GM19467 (cell line): Measurements from ENCODE around the gene CDH12.
"Not testable (repeated sequence)": the region's sequence is repeated elsewhere in the genome, so short reads cannot be mapped to it uniquely, and the experiment has no call there.

Experiments used
- ATAC-seq: cut with Tn5 transposase; IDR thresholded peaks from one replicate; pipeline ENCODE4 v1.9.1; 2021; ENCODE audit warnings: mild to moderate bottlenecking, moderate library complexity; ENCODE audit not compliant: unreplicated experiment

CDH12 gene

GRCh38 chr5:22577006-22577405, 276.1 kb downstream of the CDH12 start:
- ATAC-seq = no peak

GRCh38 chr5:22572941-22573340, 280.2 kb downstream of the CDH12 start:
- ATAC-seq = no peak

- ATAC-seq = no peak
Observed at GRCh38 chr5:22567983-22568382, 285.2 kb downstream of the CDH12 start.

DNA sequence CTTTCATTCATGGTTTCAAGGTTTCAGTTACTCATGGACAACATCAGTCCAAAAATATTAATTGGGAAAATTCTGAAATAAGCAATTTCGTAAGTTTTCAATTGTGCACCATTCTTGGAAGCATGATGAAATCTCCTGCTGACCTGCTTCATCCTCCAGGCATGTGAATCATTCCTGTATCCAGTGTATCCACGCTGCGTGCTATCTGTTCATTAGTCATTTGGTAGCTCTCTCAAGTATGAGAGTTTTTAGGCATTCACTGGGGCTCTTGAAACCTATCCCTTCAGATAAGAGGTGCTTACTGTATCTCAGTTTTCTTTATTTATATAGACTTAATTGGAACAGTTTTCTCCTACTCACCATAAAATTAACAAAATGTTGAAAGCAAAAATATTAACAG, 293.0 kb downstream of the CDH12 start:
- no peak for ATAC-seq

DNA sequence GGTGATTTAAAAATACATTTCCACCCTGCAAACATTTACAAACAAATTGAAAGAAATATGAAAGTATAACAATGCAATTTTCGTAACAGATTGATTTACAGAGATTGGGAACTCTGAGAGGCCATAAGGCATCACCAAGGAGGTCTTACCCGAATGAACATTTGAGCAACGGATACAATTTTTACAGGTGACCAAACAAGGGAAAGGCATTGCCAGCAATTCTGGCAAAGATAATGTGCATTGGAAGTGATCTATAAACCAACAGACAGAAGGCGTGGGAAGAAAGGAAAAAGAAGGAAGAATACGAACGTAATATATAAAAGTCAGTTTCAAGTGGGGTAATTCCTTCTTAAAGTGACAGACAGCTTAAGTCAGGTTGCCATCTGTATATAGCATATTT, 295.9 kb downstream of the CDH12 start:
- ATAC-seq = no peak

DNA sequence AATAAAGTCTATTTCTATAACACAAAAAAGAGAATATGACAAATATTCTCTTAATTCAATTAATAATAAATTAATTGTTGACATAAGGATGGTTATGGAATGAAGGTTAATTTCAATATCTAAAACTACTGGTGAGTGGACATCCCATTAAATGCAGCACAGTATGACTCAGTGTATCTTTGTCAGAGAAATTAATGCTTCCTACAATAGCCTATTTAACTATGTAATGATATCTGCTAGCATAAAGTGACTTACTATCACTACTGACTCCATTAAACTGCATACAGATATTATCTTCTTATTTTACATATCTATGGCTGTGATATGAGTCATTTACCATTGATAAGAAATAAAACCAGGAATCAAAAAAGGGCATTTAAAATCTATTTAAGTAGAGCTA, 298.7 kb downstream of the CDH12 start:
- no peak for ATAC-seq

DNA sequence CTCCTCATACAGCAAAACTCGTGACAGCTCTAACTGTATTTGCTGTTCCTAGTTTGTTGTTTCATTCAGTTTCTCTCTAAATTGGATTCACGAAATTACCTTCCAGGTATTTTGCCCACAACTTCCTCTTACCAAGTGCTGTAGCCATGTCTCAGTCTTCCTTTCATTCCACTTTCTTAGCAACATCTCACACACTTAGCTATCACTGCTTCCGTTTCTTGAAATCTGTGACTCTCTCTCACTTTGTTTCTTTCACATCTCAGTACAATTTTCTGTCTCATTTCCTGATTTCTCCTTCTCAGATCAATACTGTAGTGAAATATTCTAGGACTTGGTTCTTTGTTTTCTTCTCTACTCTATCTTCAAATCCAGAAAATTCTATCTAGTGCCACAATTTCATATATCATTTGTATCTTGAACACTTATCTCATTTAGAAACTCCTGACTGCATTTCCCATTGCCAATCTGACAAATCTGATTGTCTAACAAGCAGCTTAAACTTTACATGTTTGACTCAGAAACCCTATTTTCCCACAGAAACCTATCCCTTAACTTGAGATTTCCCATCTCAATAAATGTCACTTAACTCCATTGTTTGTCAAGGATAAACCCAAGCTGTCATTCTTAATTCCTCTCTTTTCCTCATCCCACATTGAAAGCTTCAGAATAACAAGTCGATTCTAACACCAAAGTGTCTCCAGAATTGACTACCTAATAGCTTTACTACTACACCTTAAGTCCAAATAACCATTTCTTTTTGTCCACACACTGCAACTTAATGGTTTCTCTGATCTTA, 303.1 kb downstream of the CDH12 start:
- no peak for ATAC-seq

- ATAC-seq = no peak
Observed at GRCh38 chr5:22542340-22542739, 310.8 kb downstream of the CDH12 start.

DNA sequence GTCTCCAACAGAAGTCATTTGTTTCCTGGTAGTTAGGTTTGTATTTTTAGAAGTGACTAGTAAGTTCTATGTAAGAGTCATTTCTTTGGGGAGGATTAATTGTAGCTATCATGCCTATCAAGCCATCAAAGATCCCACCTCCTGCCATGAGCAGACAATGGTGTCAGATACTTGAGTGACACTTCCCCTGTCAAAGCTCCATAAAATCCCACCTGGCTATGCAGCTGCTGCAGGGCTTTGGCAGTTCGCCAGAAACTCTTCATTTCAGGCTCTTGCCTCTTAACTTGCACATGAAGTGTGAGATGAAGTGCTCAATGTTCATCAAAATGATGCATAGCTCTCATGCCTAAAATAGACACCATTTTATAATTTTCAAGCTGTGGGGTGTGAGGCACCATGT, 312.1 kb downstream of the CDH12 start:
- ATAC-seq = no peak

DNA sequence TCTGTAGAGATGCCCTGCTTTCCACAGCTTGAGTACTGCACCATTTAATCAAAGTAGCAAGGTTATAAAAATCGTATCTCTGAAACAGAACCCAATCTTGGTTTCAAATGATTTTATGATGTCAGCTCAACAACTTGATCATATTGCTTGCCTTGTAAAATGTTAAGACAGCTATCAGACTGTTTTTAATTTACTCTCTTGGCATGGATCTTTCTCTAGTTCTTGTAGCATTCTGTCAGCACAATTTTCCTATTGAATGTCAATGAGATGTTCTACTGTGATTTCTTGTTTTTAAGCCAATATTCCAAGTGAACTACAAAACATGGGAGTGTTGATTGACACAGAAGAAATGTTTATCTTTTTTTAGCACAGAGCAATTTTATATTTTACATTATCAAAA, 313.4 kb downstream of the CDH12 start:
- ATAC-seq = no peak

- ATAC-seq = no peak
Observed at GRCh38 chr5:22531986-22532385, 321.2 kb downstream of the CDH12 start.

GRCh38 chr5:22521521-22521920, 331.6 kb downstream of the CDH12 start:
- no peak for ATAC-seq

GRCh38 chr5:22516497-22516896, 336.6 kb downstream of the CDH12 start:
- not testable (repeated sequence) for ATAC-seq

- no peak for ATAC-seq
Observed at GRCh38 chr5:22514231-22514630, 338.9 kb downstream of the CDH12 start.

GRCh38 chr5:22505891-22506290, 347.3 kb downstream of the CDH12 start:
- ATAC-seq = no peak

DNA sequence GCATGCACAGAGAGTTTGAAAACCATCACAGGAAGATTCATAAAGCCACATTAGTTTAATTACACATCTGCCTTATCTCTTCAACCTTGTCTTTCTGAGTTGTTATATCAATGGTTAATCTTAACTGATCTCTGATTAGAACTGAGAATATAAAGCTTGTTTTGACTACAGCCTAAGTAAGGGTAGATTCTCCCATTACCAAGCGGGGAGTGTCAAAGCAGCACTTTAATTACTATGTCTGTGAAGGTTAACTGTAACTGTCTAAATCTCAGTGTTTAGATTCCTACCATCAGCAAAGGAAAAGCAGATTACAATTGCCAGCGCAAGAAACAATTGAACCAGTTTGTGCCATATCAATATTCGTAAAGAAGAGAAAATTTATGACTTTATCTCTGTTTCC, 348.7 kb downstream of the CDH12 start:
- no peak for ATAC-seq

DNA sequence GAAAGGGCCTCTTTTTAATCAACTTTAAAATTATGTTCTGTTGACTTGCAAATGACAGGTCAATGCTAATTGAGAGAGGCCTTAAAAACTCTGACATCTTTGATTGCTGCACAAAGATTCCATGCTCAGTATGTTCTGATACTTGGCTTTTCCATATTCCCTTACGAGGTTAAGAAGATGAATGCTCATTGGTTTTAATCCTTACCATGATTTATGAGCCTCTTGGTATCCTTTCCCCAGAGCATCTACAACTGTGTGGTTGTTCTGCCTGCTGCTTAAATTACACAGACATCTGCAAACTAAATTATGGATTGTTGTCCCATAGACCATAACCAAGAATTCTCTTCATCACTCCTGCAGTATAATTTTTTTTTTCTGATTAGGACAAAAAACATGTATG, 352.6 kb downstream of the CDH12 start:
- no peak for ATAC-seq

DNA sequence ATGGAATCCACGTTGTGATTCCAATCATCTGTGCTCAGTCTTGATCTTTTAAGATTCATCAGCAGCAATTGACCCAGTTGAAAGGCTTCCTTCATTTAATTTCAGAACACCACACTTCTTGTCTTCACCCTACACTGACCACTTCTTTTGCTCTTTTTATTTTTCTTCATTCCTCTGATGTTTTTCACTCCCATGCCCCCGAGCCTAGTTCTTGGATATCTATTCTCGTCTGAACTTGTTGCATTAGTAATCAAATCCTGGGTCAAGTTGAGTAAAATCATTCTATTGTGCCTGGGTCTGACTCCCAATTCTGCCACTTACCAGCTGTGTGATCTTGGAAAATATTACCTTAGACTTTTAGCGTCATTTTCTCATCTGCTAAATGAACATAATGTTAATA, 356.5 kb downstream of the CDH12 start:
- ATAC-seq = no peak

DNA sequence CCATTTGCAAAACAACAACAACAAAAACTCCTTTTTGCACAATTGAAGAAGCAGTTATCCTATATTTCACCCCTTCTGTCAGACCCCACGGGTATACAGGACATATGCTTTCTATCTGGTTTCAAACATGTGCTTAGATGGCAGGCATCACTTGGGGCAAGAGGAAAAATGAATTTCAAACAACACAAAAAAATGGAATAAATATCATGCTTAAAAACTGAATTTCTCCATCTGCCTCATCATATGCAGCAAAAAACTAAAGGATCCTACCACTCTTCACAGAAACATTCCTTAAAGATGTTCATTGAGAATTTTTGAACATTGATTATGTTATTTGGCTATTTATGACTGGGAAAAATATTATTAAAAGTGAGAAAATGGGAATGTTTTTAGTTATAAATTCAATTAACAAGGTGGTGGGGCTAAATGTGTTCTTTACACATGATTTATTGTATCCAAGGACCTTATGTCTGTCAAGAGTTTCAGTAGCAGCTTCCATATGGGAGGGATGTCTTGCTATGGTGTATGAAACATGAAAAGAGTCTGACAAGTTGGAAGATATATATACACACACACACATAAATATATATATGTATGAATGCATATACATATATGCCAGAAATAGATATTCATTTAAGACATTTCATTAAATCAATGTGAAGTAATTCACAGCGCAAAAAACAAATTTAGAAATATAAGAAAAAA, 358.0 kb downstream of the CDH12 start:
- ATAC-seq = no peak

- ATAC-seq = no peak
Observed at GRCh38 chr5:22488427-22488826, 364.7 kb downstream of the CDH12 start.

DNA sequence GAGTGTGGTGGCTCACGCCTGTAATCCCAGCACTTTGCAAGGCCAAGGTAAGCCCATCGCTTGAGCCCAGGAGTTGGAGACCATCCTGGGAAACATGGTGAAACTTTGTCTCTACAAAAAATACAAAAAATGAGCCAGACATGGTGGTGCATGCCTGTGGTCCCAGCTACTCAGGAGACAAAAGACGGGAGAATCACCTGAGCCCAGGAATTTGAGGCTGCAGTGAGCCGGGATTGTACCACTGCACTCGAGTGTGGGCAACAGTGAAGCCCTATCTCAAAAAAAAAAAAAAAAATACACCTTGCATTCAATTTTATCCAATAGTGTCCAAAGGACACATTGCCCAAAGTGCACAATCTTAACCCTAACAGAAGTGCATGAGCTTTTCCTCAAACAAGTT, 372.8 kb downstream of the CDH12 start:
- ATAC-seq = no peak

- no peak for ATAC-seq
Observed at GRCh38 chr5:22473886-22474285, 379.3 kb downstream of the CDH12 start.

- no peak for ATAC-seq
Observed at GRCh38 chr5:22471154-22471553, 382.0 kb downstream of the CDH12 start.
